Esophagus squamous epithelium (tissue), 4 donors: Measurements from ENCODE around the gene ARHGEF2.

Experiments used
- CTCF ChIP-seq, 6 experiments: fragments of 450-650 bp in 4 of 6; fragments of 200-600 bp in 2 of 6; sonication (generic) in 2 of 6; IDR thresholded peaks; one replicate each; pipeline ENCODE4 v1.5.1; 2016 to 2019; ENCODE audit warnings: antibody characterized with exemption in 6 of 6, mild to moderate bottlenecking in 4 of 6, moderate library complexity in 4 of 6
- POLR2A ChIP-seq, 4 donors: fragments of 450-650 bp; IDR thresholded peaks; one replicate each; pipeline ENCODE4 v1.6.1; 2017; ENCODE audit warnings: antibody characterized with exemption in 4 of 4, mild to moderate bottlenecking in 4 of 4, moderate library complexity in 3 of 4

- TF ChIP-seq CTCF (IDR thresholded peaks at IDR 0.05): no peak
- TF ChIP-seq POLR2A (IDR thresholded peaks at IDR 0.05): no peak
These were observed 4.6 kb downstream of the ARHGEF2 start for GRCh38 chr1:155973723-155974122.
